HG03280 (cell line): ENCODE measurements around the gene ARPC2.

Experiments
- ATAC-seq: cut with Tn5 transposase; IDR thresholded peaks from one replicate; pipeline ENCODE4 v1.9.1; 2021; ENCODE audit warnings: mild to moderate bottlenecking, moderate library complexity; ENCODE audit not compliant: unreplicated experiment

Gene ARPC2

DNA sequence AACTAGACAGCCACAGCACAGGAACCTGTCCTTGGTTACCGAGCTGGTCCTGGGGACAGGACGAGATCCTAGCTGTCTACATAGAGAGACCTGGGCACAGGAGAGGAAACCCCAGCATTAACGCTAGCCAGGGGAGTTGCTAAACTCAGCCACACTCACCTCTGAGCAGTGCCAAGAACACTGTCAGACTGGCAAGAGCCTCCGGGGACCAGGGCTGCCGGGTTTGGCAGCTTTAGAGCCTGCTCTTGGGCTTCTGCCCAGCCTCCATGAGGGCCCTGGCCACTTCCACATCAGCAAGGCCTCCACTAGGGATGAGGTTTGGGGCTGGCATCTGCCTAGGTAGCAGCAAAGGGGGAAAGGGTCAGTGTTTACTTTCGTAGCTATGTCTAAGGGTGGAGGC, 68.6 kb downstream of the ARPC2 start:
- ATAC-seq, result no peak

DNA sequence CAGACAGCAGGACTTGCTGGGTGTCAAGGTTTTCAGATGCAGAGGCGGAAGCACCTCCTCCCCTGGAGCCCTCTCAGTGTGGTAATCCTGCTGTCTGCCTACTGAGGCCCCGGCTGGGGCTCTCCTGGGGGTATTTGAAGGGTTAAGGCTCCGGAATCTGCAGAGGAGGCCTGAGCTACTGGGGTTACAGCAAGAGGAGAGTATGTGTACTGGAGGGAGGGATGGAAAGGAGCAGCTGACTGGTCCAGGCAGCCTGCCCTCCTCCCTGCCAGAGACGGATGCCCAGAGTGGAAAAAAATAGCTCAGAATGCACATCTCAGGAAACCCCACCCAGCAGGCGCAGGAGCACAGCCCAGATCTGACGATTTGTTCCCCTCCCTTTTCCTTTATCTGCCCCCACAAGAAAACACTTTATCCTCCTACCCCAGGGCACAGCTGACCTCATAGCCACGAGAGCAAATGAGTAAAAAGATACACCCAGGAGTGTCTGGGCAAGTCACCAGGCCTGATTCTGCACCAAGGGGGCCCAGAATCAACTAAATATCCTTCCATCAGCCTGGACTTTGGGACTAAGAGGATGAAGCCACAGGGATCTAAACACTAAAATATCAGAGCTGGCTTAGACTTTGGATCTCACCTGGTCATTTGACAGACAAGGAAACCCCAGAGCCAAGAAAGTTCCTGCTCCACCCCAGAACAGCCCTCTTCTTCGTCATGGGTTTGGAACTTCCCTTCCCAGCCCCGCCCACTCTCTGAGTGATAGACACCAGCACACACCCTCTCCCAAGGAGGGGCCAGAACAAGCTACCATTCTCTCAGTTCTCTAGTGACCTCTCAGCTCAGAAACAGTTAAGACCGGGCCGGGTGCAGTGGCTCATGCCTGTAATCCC, 69.8 kb downstream of the ARPC2 start:
- peak; percentile 67 for ATAC-seq

DNA sequence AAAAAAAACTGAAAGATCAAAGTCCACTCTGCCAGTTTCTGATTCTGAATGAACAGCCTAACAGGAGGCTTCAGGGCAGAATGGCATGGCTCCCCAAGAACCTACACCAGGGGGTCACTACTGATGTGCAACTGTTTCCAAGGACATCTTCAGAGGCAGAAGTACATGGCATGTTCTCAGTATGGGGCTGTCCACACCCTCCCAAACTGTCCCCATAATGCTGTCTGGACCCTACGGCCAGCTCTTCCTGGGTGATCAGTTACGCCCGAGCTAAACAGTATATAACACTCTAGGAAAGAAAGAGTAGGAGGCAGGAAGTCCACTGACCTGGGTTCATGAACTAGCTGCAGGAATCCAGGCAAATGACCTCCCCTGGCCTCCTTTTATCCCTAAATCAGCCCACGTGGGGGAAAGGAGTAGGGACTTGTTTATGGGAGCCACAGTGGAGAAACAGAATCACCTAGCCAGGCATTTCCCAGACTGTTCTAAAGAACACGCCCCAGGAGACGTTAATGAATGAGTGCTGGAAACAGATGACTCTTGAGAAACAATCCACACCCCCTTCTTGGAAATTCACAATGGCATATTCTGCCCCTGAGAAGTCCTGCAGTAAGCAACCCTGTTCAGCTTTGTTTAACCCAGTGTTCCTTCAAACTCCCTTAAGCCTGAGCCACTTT, 72.8 kb downstream of the ARPC2 start:
- ATAC-seq, result no peak

DNA sequence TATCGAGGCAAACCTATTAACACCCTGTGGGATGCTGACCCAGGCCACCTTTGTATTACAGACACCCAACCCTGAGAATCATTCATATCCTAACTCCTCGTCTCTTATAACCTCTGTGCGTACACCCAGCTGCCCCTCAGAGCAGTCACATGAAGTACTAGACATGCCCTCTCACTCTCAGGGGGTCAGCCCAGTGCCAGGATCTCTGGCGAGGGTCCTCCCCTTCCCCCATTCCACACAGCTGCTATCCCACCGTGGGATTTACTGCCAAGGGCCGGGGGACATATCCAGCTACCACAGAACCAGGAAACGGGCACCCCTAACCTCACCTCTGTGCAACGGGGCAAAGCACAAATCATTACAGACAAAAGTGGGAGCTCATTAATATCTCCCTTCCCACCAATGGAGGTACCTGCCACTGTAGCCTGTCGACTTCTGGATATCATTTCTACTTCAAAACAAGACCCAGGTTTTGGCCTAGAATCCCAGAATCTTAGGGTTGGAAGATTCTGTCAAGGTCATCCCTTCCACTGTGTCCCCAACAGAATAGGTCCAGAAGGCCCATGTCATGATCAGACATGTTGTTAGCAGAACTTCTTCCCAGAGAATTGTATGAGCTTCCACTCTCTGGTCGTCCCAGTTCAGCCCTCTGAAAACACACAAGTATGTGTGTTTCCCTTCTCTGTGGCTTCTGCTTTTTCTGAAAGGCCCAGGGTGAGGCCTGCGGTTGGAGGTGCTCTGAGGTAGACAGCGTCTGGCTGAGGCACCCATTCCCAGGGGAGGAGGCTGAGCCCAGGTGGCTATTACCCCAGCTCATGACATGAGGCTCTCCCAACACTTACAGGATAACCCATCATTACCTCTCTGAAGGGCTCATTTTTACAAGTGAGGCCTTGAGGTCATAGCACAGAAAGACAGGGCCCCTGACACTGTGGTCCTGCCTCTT, 73.6 kb downstream of the ARPC2 start:
- ATAC-seq, result peak; percentile 28

DNA sequence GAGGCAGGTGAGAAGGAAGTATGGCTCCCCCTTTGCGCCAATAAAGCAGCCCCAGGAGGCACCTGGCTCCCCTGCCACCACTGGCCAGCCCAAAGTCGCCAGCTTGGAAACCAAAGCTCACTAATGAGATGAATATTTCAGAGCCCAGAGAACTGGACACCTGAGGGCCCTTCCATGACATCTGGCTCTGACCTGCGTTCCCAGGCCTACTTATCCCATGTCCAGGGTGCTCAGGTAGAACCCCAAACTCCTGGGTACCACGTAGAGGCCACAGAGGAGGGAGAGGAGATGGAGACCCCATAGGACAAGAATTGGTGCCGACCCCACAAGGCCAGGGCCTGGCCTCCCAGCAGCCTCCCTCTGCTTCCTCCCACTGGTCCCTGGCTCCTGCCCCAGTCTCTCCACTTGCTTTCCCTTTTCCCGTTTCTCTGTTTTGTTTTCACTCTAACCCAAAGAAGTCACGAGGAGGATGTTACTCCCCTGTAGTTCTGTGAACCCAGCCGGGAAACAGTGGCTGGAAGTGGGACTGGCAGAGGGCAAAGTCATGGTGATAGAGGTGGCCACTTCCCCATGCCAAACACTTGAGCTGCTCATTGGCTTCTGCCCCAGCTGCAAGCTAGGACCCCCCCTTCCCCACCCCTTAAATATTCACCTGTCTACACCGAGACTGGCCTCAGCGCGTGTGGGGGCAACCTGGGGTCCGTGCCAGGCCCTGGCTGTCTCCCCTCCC, 74.5 kb downstream of the ARPC2 start:
- ATAC-seq, result no peak

DNA sequence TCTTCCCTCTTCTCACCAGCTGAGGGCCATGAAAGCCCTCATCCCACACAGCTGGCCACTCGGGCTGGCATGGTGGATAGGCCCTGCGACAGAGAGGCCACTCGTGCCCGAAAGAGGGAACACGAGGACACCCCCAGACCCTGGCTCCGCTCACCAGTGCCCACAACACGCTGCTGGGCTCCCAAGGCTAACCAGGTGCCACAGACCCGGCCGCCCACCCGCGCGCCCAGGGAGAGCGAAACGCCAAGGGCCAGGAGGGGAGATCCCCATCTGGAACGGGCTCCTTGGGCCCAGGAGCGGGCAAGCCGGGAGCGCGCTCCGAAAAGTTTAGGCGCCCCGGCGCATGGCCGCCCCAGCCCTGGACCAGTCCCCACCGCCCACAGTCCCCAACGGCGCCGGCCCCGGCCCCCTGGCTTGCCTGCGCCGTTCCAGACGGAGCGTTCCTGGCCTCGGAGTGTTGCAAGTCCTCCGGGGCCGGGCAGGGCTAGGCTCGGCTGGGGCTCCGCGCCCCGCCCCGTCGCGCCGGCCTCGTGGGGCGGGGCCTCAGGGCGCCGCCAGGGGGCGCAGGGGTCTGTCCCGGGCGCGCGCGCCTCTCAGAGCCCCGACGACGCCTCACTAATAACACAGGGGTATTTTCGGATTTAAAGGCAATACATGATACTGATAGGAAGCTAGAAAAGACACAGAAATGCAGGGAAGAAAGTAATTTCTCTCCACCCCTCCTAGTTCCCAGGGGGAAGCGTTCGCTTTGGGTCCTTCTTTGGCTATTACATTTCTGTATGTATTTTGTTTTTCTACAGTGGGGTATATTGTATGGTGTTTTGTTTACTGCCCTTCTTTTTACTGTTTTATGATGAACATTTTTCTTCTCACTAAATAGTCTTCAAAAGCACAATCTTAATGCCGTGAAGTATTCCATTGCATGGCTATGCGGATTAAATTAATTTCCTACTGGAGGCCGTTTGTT, 75.3 kb downstream of the ARPC2 start, which contains the start of gene TMBIM1:
TSS of gene TMBIM1 (minus strand) at position 456 of the 967 bp plus-strand sequence. CDS start 10,362 bp downstream, outside the sequence.
- ATAC-seq, result peak; percentile 91

DNA sequence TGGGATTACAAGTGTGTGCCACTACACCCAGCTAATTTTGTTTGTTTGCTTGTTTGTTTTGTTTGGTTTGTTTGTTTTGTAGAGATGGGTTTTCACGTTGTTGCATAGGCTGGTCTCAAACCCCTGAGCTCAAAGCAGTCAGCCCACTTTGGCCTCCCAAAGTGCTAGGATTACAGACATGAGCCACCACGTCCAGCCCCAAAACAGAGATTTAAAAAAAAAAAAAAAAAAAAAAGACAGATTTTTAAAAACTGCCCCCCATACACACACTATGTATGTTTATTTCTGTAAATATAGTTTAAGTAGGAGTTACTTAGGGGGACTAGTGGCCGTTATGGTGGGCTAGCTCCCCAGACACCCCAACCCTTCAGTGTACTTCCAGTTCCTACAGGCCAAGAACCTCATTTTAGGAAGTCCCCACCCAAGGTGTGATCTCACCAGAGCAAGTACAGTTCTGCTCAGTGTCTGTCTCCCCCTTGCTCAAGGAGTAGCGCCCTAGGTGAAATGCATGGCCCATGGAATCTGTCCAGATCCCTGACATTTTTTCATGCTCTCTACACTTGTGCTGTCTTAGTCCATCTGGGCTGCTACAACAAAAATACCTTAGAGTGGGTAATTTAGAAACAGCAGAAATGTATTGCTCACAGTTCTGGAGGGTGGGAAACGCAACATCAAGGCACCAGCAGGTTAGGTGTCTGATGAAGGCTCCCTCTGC, 76.9 kb downstream of the ARPC2 start:
- ATAC-seq, result no peak

DNA sequence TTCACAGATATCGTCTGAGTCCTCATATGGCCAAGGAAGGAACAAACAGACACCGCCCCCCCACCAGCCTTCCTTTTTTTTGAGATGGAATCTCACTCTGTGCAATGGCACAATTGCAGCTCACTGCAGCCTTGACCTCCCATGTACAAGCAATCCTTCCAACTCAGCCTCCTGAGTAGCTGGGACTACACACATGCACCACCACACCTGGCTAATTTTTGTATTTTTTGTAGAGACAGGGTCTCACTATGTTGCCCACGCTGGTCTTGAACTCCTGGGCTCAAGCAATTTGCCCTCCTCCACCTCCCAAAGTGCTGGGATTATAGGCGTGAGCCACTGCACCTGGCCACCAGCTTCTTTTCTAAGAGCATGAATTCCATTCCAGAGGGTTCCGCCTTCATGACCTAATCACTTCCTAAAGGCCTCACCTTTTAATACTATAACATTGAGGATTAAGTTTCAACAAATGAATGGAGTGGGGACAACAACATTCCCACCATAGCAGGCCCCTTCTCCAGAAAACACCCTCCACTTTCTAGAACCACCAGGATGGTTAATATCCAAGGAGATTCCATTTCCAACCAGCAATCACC, 77.5 kb downstream of the ARPC2 start:
- no peak for ATAC-seq

DNA sequence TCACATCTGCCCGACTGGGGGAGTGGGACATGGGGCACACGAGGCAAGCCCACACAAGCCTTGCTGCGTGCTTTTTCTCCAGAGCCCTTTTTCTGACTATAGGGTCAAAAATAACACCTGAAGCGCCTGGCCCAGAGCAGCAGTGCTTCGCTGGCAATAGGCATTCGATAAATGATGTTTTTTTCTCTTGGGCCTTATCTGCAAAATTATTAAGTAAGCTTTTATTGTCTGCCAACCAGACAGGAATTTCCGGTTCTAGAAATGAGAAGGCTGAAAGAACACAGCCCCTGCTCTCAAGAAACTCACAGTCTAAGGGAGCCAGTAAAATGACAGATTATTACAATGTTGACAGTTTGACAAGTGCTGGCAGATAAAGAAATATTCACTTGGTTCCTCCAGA, 78.0 kb downstream of the ARPC2 start:
- no peak for ATAC-seq

DNA sequence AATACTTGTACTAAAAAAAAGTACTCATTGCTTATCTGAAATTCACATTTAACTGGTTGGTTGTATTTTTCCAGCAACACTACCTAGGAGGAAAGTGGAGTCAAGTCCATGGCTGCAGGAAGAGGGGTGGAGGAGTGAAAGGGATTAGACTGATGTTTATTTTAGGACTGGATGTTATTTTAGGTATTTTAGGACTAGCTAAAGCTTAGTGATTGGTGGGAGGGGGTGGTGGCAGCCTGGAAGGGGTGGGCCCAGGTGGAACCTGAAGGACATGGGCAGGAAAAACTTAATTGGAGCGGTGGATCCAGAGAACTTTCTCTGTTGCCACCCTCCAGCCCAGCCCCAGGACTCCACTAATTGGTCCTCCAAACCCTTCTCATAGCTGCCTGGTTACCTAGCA, 79.2 kb downstream of the ARPC2 start:
- ATAC-seq, result no peak

DNA sequence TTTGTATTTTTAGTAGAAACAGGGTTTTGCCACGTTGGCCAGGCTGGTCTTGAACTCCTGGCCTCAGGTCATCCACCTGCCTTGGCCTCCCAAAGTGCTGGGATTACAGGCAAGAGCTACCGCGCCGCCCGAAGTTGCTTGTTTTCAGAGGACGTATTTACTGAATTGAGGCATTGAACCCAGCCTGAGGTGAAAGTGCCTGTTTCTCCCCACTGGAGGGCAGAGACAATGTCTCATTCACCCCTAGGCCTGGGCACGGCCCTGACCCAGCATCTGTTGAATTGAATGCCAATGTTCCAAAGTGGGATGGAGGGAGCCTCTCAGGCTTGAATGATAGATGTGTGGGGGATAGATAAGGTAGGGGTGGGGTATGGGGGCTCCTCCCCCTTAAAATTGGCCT, 79.9 kb downstream of the ARPC2 start:
- no peak for ATAC-seq

DNA sequence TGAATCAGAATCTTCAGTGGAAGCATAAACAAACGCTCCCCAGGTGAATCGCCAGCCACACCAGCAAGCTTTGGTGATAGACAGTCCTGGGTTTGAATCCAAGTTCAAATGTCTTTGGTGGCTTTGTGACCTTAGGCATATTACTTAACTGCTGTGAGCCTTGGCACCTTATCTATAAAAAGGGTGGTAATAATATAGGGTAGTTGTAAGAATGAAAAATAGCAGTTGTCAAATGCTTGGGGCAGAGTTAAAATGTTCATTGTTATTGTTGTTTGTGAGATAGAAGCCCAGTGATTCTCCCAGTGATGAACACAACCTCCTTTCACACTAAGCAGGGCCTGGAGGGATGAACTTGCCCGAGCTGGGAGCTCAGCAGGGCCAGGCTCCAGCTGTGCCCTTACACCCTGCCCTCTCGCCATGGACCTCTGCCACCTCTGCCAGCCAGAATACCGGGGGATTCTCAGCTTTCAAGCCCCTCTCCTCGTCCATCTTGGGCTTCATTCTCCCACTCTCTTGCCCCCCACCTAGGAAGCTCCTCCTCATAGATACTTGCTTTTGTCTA, 81.4 kb downstream of the ARPC2 start:
- no peak for ATAC-seq

DNA sequence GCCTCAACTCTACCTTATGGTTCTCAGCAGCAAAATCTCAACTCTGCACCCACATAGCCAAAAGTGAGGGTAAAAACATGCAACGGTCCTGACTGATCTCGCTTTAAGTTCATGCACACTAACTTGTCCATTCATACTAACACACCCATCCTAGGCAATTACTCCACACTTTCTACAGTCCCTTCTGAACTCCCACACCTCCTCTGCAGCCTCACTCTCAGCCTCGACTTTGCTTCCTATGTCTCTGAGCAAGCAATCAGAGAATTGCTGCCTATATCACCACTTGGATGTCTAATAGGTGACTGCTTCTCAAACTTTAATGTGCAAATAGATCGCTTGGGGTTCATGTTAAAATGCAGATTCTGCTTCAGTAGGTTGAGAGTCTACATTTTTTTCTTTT, 83.2 kb downstream of the ARPC2 start:
- ATAC-seq, result no peak

DNA sequence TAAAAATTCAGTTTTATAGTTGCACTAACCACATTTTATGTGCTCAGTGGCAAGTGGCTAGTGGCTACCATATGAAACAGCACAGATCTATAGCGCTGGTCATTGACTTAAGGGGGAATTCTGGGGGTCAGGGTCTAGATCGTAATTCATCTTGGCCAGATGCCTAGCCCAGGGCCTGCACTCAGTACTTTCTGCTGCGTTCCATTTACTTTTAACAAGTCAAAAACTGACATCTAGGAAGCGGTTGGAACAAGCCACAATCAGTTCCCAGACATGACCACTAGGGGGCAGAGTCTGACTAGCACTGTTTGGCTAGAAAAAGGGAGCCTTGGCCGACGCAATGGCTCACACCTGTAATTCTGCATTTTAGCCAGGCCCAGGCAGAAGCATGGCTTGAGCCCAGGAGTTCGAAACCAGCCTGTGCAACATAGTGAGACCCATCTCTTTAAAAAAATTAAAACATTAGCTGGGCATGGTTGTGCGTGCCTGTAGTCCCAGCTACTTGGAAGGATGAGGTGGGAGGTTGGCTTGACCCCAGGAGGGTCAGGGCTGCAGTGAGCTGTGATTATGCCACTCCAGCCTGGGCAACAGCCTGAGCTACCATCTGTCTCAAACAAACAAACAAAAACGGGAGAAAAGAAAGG, 84.3 kb downstream of the ARPC2 start:
- peak; percentile 82 for ATAC-seq
